Measurements from ENCODE around the gene MCC.

MCC gene

GRCh38 chr5:113128641-113129330 is 359.5 kb downstream of the MCC start:
- no peak for FAIRE-seq

- no peak for FAIRE-seq
Measured at GRCh38 chr5:113128082-113128481, 360.2 kb downstream of the MCC start.

- no peak for FAIRE-seq
Measured at GRCh38 chr5:113127021-113127420, 361.2 kb downstream of the MCC start.

DNA sequence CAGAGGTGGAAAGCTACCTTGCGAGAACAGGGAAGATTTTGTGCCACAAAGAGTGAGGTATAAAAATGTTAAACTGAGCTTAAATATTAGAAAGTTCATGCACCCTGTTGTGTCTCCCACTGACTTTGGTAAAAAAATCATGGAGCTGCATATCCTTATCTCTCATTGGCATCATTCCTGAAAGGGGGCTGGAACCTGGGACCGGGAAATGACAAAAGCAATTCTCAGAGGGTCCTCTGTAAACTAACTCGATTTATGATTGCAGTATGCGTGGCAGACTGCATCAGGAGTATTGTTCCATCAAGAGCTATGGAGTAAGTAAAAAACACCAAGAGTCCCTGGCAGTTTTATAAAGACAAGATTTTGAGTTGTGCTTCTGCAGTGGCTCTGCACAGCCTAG is 362.9 kb downstream of the MCC start:
- FAIRE-seq: no peak

GRCh38 chr5:113124914-113125313 is 363.3 kb downstream of the MCC start:
- no peak for FAIRE-seq

GRCh38 chr5:113124265-113124664 is 364.0 kb downstream of the MCC start:
- FAIRE-seq: no peak

- FAIRE-seq: no peak
Measured at GRCh38 chr5:113123618-113124017, 364.6 kb downstream of the MCC start.

GRCh38 chr5:113122053-113122452 is 366.2 kb downstream of the MCC start:
- no peak for FAIRE-seq

DNA sequence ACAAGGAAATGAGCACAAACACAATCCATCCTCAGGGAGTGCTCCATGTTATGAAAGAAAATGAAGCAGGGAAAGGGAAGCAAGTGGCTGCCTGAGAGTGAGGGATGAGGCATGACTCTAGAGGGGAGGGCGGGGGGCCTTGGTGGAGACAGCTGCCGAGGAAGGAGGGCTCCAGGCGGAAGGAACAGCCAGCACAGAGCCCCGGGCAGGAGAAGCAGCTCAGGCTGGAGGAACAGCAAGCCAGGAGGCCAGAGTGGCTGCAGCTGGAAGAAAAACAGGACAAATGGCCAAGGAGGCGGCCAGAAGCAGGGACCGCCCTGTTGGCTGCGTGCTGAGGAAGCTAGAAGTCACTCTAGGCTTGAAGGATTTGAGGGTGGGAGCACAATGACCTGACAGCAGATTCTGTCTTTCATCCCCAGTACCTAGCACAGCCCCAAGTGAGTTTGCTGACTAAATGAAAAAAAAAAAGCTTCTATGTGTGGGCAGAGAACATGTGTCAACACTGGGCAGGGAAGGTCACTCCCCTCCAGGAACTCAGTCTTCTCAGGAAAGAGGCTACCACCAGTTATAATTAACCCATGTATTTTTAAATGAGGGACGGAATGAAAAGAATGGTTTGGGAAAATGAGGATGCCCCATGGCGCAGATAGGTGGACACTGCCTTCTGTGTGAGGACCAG is 368.9 kb downstream of the MCC start:
- FAIRE-seq: no peak

DNA sequence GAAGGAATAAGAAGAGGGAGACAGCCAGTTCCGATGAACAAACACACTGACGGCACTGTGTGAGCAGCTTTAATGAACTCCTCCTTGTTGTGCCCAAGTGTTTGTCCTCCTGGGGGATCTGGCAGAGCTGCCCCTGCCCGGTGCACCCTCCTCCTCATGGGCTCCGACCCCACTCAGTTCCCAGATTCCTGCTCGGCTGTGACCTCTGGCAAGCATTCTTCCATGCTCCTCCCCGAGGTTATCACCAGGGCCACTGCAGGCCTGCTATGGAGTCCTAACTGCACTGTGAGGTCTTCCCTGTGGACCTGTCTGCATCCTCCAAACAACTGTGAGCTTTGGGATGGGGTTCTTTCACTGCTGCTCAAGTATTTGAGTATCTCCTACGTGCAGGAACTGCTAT is 369.5 kb downstream of the MCC start:
- FAIRE-seq: no peak

DNA sequence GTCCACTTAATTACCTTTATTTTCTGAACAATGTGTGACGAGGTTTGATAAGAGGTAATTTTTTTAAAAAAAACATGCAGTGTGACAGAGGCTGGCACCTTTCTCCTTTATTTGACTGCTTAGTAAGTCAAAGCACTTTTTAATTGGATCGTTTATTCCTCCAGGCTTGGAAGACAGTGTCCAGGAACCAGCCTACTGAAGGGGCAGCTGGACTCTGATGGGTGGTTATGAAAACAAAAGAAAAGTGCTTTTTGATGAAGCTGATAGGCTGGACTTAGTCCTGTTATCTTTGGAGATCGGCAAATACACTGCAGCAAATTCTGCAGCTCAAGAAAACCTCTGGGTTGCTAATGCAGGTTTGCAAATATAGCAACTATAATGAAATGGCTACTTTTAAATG is 370.0 kb downstream of the MCC start:
- no peak for FAIRE-seq

GRCh38 chr5:113117543-113118115 is 370.6 kb downstream of the MCC start:
- FAIRE-seq: no peak

- FAIRE-seq: no peak
Measured at GRCh38 chr5:113115956-113116355, 372.3 kb downstream of the MCC start.

DNA sequence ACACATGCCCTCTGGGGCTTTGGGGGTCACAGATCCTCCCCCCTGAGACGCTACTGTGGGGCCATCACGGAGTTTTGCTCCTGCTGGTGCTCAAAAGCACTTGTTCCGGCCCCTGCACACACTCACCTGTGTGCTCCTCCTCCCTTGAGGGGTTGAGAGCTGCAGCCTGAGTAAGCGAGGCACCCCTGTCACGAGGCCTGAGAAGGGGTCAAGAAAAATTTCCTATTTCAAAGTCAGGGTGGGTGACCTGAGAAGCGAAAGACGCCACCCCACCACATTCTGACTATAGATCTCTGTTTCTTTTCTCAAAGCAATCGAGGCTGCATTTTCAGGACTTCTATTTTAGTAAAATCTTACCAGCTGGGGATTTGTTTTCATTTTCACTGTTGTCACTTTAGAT is 373.2 kb downstream of the MCC start:
- no peak for FAIRE-seq

DNA sequence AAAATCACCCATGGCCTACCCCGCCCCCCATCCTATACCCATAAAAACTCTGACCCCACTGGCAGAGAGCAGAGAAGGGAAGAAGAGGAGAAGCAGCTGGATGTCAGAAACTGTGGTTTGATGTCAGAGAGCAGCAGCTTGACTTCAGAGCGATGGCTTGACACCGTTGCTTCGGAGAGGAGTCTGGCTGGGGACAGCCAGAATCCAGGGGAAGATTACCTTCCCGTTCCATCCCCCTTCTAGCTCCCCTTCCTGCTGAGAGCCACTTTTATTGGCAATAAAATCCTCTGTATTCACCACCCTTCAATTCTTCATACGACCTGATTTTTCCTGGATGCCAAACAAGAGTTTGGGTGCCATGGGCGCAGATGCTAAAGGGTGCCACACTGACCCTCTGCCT is 373.7 kb downstream of the MCC start:
- no peak for FAIRE-seq

DNA sequence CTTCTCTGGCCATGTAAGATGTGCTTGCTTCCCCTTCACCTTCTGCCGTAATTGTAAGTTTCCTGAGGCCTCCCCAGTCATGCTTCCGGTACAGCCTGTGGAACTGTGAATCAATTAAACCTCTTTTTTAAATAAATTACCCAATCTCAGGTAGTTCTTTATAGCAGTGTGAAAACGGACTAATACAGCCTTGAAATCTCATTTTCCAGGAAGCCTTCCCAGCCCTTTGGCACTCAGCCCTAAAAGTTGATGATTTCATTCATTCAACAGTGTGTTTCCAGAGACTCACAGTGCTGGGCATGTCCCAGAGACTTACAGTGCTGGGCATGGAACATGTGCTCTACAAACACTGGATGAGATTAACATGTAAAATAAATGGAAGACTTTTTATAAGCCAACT is 375.8 kb downstream of the MCC start:
- FAIRE-seq: no peak

DNA sequence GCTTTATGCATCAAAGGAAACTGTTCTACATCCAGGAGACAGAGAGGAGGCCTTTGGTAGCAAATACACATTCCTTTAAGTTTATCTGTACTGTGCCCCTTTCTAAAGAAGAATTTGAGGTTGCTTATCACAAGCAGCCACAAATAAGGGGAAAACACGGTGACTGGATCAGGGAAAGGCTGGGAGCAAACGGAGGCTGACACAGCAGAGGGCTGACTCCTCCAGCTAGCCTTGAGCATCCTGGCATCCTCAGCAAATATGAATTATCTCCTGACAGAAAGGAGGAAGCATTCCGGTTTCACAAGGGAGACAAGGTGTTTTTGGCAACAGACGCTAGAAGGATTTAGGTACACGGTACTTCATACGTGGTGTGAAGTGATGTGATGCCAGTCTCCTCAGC is 378.1 kb downstream of the MCC start:
- FAIRE-seq: no peak

- no peak for FAIRE-seq
Measured at GRCh38 chr5:113109344-113109743, 378.9 kb downstream of the MCC start.

DNA sequence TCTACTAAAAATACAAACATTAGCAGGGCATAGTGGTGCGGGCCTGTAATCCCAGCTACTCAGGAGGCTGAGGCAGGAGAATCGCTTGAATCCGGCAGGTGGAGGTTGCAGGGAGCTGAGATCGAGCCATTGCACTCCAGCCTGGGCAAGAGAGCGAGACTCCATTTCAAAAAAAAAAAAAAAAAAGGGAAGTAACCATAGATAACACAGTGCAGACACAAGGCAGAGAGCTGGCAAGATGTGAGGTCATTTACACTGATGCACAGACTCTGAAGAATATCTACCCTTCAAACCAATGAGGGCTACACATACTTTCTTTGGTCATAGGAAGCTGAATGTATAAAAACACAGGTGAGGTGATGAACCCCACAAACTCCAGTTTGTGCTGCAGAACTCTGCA is 379.8 kb downstream of the MCC start:
- no peak for FAIRE-seq

GRCh38 chr5:113106821-113107220 is 381.4 kb downstream of the MCC start:
- no peak for FAIRE-seq

DNA sequence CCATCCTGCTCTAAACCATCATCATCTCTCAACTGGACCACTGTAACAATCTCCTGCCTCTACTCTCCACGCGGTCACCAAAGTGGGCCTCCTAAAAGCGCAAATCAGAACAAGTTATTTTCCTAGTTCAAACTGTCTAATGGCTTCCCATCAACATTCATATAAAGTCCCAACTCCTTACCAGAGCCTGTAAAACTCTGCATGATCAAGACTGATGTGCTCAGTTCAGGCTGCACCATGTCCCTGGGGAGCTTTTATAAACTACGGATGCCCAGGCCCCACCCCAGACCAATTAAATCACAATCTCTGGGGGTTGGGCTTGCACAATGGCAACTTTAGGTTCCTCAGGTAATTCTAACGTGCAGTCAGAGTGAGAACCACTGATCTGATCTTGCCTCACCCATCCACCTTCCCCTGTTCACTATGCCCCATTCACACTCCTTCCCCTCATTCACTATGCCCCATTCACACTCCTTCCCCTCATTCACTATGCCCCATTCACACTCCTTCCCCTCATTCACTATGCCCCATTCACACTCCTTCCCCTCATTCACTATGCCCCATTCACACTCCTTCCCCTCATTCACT is 382.5 kb downstream of the MCC start:
- FAIRE-seq: no peak

DNA sequence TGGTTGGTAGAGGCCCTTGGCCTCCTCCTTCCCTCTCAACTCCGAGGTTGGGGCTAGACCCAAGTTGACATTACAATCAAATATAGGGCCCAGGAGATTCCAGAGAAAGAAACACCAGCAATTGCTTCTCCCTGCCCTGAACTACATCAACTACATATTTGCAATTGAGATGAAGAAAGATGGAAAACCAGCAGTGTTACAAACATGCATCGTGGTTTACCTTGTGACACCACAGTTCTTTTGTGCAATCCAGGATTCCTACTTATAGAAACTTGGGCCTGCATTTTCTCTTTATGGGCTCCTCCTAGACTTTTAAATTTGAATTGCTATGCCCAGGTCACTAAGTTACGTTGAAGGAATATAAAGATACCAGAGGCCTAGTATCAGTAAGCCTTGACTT is 384.9 kb downstream of the MCC start:
- no peak for FAIRE-seq

DNA sequence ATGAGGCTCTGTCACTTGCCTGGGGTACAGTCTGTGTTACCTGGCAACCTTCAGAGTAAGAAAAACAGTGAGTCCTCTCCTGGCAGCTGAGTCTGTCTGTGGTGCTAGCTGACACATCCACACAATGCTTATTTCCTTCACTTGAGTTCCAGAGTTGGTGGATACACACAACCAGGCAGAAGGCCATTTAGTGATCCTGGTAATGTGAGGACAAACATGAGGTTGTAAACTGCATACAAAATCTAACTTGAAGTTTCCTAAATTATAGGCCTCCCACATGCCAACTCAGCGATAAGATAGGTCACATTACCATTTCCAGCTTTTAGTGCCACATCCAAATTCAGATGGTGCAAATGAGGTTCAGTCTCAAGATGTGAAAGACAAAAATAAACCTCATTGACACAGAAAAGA is 386.1 kb downstream of the MCC start:
- no peak for FAIRE-seq

DNA sequence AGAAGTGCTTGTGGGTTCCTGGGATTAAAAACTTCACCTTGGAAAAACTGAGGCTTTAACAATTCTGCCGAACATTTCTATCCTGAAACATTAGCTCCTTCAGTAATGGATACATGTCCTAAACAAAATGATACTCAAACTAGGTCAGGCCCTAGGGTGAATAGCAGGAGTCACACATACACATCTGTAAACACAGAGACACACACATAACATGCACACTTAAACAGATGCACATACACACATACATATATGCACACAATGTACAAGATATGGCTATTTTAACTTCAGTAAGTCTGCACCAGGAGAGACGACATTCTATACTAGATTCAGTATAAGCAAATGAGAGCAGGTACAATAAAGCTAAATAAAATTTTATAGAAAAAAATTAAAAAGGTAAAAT is 387.3 kb downstream of the MCC start:
- FAIRE-seq: no peak
